Adipocyte (in vitro differentiated cells): ENCODE measurements around the gene YBEY.

ENCODE experiments used
- DNase-seq: peaks from one replicate; pipeline ENCODE4 v3.0.0-alpha.2; 2015; ENCODE audit warnings: low read depth
- H3K27me3 ChIP-seq: replicated peaks from 2 replicates; pipeline ENCODE4 v1.7.0; 2013; ENCODE audit warnings: mild to moderate bottlenecking, low read length, moderate library complexity; ENCODE audit not compliant: control insufficient read depth, insufficient read depth
- H3K36me3 ChIP-seq: 2 replicates; pipeline ENCODE4 v1.7.0; 2013; ENCODE audit warnings: low read length, mild to moderate bottlenecking, moderate library complexity; ENCODE audit not compliant: control insufficient read depth, insufficient read depth, severe bottlenecking
- H3K4me1 ChIP-seq: 2 replicates; pipeline ENCODE4 v1.7.0; 2013; ENCODE audit warnings: mild to moderate bottlenecking, low read length, moderate library complexity; ENCODE audit not compliant: control insufficient read depth, insufficient read depth
- H3K4me3 ChIP-seq: 2 replicates; pipeline ENCODE4 v1.7.0; 2013; ENCODE audit warnings: mild to moderate bottlenecking, low read length, moderate library complexity
- H3K9ac ChIP-seq: 2 replicates; pipeline ENCODE4 v1.7.0; 2013; ENCODE audit warnings: mild to moderate bottlenecking, low read length, moderate library complexity
- H3K9me3 ChIP-seq: 2 replicates; pipeline ENCODE4 v1.7.0; 2013; ENCODE audit warnings: mild to moderate bottlenecking, low read length, moderate library complexity; ENCODE audit not compliant: control insufficient read depth

The YBEY gene

GRCh38 chr21:46340998-46341397 lies 54.9 kb downstream of the YBEY start:
- Histone ChIP-seq H3K4me3 (no peak overlapping the region), H3K36me3 (peaks cover 43% of the 10 kb centered on the region)
- DNase-seq: no peak

DNA sequence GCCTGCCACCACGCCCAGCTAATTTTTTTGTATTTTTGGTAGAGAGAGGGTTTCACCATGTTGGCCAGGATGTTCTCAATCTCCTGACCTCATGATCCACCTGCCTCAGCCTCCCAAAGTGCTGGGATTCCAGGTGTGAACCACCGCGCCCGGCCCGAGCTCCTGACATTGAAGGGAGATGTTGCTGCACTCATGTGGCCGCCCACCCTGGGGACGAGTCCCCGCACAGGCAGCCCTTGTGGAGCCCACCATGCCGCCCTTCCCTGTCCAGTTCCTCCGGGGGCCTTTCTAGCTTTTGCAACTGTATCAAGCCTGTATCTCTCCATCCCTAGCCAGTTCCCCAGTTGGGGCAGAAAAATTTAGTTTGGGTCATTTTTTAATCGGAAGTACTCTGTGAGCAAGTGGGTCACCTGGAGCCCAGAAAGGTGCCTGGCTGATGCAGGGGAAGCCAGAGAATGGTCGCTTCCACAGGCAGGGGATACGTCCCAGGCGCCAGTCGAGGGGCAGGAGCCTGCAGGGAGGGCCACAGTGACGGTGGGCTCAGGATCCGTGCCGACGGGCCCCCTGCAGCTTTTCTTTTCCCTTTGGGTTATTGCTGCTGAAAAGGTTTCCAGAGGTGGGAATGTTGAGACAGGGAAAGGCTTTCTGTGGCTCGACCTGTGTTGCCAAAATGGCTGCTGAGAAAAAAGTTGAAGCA lies 58.2 kb downstream of the YBEY start:
- DNase-seq: no peak
- no peaks in the 10 kb centered on the region for H3K9me3 ChIP-seq
- no peak overlapping the region for H3K9ac ChIP-seq
- H3K4me1 ChIP-seq: no peaks in the 10 kb centered on the region
- H3K4me3 ChIP-seq: no peak overlapping the region
- H3K36me3 ChIP-seq: peaks cover 46% of the 10 kb centered on the region
- H3K27me3 ChIP-seq: no peaks in the 10 kb centered on the region

More at GRCh38 chr21:46340998-46341397, 54.9 kb downstream of the YBEY start:
- H3K9me3 ChIP-seq: no peaks in the 10 kb centered on the region
- H3K27me3 ChIP-seq: no peaks in the 10 kb centered on the region
- no peaks in the 10 kb centered on the region for H3K4me1 ChIP-seq
- H3K9ac ChIP-seq: no peak overlapping the region

DNA sequence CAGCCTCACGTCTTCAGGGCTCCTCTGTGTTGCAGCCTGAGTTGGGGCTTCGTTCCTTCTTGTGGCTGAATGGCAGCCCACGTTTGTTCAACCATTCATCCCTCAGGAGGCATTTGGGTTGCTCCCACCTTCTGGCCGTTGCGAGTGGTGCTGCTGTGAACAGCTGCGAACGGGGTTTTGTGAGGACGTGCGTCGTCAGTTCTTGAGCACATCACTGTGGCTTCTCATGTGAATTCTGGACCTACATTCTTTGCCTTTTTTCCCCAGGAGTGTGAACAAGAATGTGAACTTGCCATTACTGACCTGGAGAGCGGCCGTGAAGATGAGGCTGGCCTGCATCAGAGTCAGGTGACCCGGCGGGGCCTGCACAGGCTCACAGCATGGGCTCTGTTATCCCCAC lies 59.7 kb downstream of the YBEY start:
- H3K4me3 ChIP-seq: no peak overlapping the region
- H3K4me1 ChIP-seq: no peaks in the 10 kb centered on the region
- no peaks in the 10 kb centered on the region for H3K27me3 ChIP-seq
- no peaks in the 10 kb centered on the region for H3K9me3 ChIP-seq
- H3K9ac ChIP-seq: no peak overlapping the region
- no peak for DNase-seq
- peaks cover 52% of the 10 kb centered on the region for H3K36me3 ChIP-seq

GRCh38 chr21:46346296-46347202 lies 60.4 kb downstream of the YBEY start:
- H3K4me1 ChIP-seq: no peaks in the 10 kb centered on the region
- no peak overlapping the region for H3K9ac ChIP-seq
- H3K4me3 ChIP-seq: no peak overlapping the region
- no peaks in the 10 kb centered on the region for H3K9me3 ChIP-seq
- DNase-seq: no peak
- H3K36me3 ChIP-seq: peaks cover 58% of the 10 kb centered on the region
- H3K27me3 ChIP-seq: no peaks in the 10 kb centered on the region

GRCh38 chr21:46347203-46347550 lies 61.0 kb downstream of the YBEY start:
- Histone ChIP-seq H3K27me3 (no peaks in the 10 kb centered on the region), H3K9me3 (no peaks in the 10 kb centered on the region), H3K36me3 (peaks cover 64% of the 10 kb centered on the region), H3K4me3 (no peak overlapping the region), H3K9ac (no peak overlapping the region), H3K4me1 (no peaks in the 10 kb centered on the region)
- DNase-seq: no peak
